Ectodermal cell (in vitro differentiated cells): Measurements from ENCODE around the gene ENTPD1.
A peak's percentile ranks its signal among the peaks of the same experiment; 100 is the strongest.
"Not testable (repeated sequence)": the region's sequence is repeated elsewhere in the genome, so short reads cannot be mapped to it uniquely, and the experiment has no call there.

Source experiments
- H3K27ac ChIP-seq: 2 replicates; pipeline ENCODE4 v1.7.0; 2013; ENCODE audit warnings: mild to moderate bottlenecking, low read depth, low read length; ENCODE audit not compliant: insufficient read depth, poor library complexity, severe bottlenecking
- H3K27me3 ChIP-seq: 2 replicates; pipeline ENCODE4 v1.7.0; 2013; ENCODE audit warnings: mild to moderate bottlenecking, low read length; ENCODE audit not compliant: insufficient read depth, control insufficient read depth, poor library complexity, severe bottlenecking
- H3K36me3 ChIP-seq: one replicate; pipeline ENCODE4 v1.7.0; 2013; ENCODE audit warnings: low read length; ENCODE audit not compliant: control insufficient read depth, insufficient read depth
- H3K4me1 ChIP-seq: one replicate; pipeline ENCODE4 v1.7.0; 2013; ENCODE audit warnings: low read length; ENCODE audit not compliant: control insufficient read depth, insufficient read depth
- H3K4me3 ChIP-seq: 2 replicates; pipeline ENCODE4 v1.7.0; 2013; ENCODE audit warnings: low read depth, low read length, control low read depth; ENCODE audit not compliant: insufficient read depth
- H3K9me3 ChIP-seq: 2 replicates; pipeline ENCODE4 v1.7.0; 2013; ENCODE audit warnings: mild to moderate bottlenecking, low read length, moderate library complexity; ENCODE audit not compliant: control insufficient read depth
- WGBS, 2 experiments: methylation state at CpG; one replicate each; pipeline ENCODE4 v1.1.7; 2013; ENCODE audit warnings: missing lambda C conversion rate in 2 of 2; 5-methylcytosine and 5-hydroxymethylcytosine counted together

ENTPD1 gene

GRCh38 chr10:95876756-95877155, 120.8 kb downstream of the ENTPD1 start:
- WGBS, 2 experiments: 94 to 100% methylated on average over 1 of the region's 1 CpG
- no peak overlapping the region for H3K27ac ChIP-seq
- peaks cover 11% of the 10 kb centered on the region for H3K36me3 ChIP-seq
- no peaks in the 10 kb centered on the region for H3K4me1 ChIP-seq
- no peak overlapping the region for H3K4me3 ChIP-seq
- H3K27me3 ChIP-seq: no peaks in the 10 kb centered on the region
- H3K9me3 ChIP-seq: no peaks in the 10 kb centered on the region

DNA sequence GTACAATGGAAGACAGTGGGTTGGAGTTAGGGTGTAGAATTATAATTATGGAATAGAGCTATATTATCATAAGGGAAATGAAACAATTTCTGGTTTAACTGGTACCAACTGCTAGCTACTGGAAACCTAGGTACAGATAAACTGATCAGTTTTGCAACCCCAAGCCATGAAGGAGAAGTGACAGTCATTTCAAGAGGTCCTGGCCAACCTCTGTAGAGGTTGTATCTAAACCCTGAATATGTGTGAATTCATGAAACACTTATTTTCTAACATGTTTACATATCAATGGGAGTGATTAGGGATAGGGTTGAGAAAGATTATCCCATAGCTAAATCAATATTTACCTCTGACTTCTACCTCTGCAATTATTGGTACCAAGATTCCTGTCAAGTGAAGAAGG, 121.9 kb downstream of the ENTPD1 start:
- H3K4me1 ChIP-seq: no peaks in the 10 kb centered on the region
- H3K27ac ChIP-seq: no peak overlapping the region
- no peaks in the 10 kb centered on the region for H3K27me3 ChIP-seq
- H3K4me3 ChIP-seq: no peak overlapping the region
- H3K36me3 ChIP-seq: peaks cover 11% of the 10 kb centered on the region
- H3K9me3 ChIP-seq: no peaks in the 10 kb centered on the region

DNA sequence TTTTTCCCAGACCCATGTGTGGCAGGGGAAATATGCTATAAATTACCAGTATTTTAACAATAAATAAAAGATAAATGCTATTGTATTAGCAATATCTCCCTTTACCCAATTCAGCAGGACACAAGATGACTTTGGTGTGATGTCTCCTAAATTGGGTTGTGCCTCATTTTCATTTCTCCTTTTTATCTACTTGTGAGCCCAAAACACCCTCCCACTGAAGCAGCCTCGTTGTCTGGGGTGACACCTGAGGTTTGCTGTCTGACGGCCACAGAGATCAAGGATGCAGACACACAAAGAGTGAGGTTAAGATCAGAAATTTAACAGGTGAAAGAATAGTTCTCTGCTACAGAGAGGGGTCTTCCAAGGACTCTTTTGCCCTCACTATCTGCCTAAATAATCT, 124.7 kb downstream of the ENTPD1 start:
- no peaks in the 10 kb centered on the region for H3K27me3 ChIP-seq
- WGBS, 2 experiments: 94 to 96% methylated on average over 2 of the region's 2 CpGs
- no peak overlapping the region for H3K27ac ChIP-seq
- no peak overlapping the region for H3K4me3 ChIP-seq
- H3K36me3 ChIP-seq: peaks cover 5% of the 10 kb centered on the region
- no peaks in the 10 kb centered on the region for H3K9me3 ChIP-seq
- H3K4me1 ChIP-seq: no peaks in the 10 kb centered on the region

DNA sequence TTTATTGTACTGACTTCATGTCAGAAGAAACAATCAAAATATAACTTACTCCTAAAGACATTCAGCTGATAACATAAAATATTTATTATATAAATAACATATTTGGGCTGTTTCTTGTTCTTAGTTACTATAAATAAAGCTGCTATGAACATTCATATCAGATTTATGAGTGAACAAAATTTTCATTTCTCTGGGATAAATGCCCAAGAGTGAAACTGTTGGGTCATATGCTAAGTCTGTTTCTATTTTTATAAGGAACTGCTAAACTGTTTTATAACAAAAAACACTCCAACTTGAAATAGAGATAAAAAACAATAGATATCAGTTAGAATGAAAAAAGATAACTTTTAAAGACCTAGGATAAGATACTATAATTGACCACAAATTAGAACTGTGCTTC, 125.4 kb downstream of the ENTPD1 start:
- no peaks in the 10 kb centered on the region for H3K27me3 ChIP-seq
- H3K36me3 ChIP-seq: peaks cover 1% of the 10 kb centered on the region
- H3K27ac ChIP-seq: no peak overlapping the region
- no peak overlapping the region for H3K4me3 ChIP-seq
- H3K4me1 ChIP-seq: no peaks in the 10 kb centered on the region
- no peaks in the 10 kb centered on the region for H3K9me3 ChIP-seq

DNA sequence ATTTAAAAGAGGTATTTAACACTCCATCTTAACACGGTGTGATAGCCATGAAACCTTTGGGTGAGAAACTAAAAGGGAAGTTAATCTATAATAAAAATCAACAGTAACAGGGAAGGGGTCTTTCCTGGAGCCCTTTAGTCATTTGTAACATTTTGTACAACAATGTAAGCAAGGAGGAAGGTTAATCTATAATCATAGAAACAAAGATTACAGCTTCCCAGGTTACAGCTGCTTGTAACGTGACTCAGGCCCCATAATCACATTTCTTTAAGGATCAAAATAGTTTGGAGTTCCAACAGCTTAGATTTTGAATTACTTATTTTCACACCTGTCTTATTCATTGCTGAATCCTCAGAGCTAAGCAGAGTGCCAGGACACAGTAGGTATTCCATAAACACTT, 133.9 kb downstream of the ENTPD1 start:
- Histone ChIP-seq H3K4me3 (no peak overlapping the region), H3K9me3 (no peaks in the 10 kb centered on the region), H3K27me3 (no peaks in the 10 kb centered on the region), H3K27ac (no peak overlapping the region), H3K4me1 (no peaks in the 10 kb centered on the region), H3K36me3 (peaks cover 2% of the 10 kb centered on the region)
- WGBS, 2 experiments: 90 to 94% methylated on average over 1 of the region's 2 CpGs

DNA sequence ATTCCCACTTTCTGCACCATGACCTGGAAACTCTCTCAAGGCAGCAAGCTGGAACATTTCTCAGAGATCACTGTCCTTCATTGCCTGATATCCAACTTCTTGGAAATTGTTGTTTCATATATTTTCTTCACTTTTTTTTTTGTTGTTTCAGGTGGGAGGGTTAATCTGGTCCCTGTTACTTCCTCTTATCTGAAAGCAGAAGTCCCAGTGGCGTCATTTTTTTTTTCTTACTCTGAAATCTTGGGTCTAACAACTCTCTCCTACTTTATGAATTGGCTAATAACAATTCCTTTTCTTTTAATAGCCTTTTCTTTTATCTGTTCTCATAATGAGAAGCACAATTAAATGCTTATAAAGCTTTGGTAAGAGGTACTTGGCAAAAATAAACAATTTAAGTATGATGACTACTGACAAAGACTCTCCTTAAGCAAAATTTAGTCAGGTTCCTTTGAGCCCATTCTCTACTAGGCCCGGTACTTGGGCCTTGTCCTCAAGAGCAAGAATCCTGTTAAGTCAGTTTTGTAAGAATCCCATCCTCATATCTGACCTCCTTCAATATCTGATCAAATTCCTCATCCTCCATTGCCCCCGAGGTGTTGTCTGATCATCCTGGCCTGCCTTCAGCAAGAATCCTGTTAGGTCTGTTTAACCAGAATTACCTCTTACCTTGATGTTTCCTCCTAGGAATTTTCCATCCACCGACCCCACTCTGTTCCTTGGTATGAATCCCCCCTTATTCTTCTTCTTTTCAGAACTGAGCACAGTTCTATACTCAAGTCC, 140.3 kb downstream of the ENTPD1 start:
- Histone ChIP-seq H3K4me1 (no peaks in the 10 kb centered on the region), H3K36me3 (peaks cover 5% of the 10 kb centered on the region), H3K27me3 (no peaks in the 10 kb centered on the region), H3K27ac (no peak overlapping the region), H3K9me3 (no peaks in the 10 kb centered on the region), H3K4me3 (no peak overlapping the region)
- 93 to 95% methylated on average over 4 of the region's 4 CpGs for WGBS, 2 experiments

DNA sequence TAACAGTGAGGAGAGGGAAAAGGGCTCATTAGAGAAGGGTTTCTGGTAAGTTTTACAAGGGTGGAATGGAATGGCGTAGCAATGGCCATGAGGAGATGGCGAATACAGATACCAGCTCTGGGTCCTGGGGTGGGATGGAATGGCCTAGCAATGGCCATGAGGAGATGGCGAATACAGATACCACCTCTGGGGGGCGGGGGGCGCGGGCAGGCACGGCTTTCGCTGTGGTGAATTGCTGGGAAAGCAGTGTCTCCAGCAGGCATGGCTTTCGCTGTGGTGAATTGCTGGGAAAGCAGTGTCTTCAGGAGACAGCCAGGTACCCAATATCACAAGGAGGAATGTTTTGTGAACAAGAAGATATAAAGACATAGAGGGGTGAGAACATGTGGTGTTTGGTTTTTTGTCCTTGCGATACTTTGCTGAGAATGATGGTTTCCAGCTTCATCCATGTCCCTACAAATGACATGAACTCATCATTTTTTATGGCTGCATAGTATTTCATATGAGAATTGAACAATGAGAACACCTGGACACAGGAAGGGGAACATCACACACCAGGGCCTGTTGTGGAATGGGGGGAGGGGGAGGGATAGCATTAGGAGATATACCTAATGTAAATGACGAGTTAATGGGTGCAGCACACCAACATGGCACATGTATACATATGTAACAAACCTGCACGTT, 150.1 kb downstream of the ENTPD1 start:
- H3K27ac ChIP-seq, H3K4me1 ChIP-seq, H3K9me3 ChIP-seq, H3K36me3 ChIP-seq, H3K4me3 ChIP-seq, H3K27me3 ChIP-seq: not testable (repeated sequence)
- WGBS, 2 experiments: 96 to 97% methylated on average over 10 of the region's 12 CpGs

DNA sequence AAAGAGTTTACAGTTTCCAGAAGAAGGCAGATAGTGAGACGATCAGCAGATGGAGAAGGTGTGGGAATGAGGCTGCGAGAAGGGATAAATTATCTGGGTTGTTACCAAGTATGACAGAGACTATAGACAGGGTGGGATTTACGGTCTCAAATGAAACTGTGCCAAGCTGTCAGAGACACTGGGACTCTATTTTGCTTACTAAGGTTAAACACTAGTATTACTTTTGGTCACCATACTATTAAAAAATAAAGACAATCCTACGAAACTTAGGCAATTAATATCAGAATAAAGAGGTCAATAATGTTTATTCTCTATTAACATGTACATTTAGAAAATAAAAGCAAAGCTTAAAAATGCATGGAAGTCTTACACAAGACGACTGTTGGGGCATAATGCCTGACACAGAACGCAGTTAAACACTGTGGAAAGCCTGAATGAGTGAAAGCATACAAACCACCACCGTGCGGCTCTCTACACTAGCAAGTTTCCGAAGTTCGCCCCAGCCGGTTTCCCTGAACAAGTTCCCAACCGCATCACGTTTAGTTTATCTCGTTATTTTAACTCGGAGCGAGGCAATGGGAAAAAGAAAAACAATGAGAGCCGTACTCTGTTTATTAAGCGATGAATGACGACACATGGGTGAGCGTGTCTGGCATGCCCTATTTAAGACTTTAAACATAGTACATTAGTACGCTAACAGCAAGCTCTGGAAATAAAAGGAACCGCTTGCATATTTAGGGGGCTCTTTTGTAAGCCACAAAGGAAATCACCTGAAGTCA, 150.9 kb downstream of the ENTPD1 start:
- H3K27ac ChIP-seq: no peak overlapping the region

DNA sequence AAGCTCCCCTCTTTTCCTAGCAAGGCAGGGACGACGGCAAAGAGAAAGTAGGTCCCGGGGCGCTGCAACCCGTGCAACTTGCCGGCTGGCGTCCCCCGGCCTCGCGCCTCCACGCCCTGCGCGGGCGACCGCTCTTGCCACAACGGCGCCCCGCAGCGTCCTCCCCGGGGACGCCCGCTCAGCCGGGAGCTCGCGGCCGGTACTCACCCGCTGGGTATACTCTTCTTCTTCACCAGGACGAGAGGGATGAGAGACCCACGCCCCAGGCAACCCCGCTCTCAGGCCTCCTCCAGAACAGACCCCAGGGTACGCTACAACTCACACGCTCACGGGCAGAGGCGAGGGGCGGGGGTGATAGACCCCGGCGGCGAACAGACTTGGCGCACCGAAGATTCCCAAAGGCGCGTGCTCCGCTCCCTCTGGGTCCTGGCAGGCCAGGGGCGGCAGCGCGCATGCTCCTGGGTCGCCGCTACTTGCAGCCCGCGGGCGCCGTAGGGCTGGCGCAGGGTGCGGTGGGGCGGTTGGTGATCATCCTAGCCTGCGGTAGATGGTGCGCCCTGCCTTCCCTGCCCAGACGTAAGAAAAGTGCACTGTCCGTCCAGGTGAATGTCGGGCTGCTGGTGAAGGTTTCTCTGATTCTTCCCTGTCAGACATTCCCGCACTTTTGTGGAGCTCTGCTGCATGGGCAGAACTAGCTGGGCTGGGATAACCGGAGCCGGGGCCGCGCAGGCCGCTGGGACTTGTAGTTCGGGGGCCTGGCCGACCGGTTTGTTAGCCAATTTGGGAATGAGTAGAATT, 151.7 kb downstream of the ENTPD1 start, which contains the start of gene CC2D2B:
CC2D2B (plus strand) TSS at position 520 of the 798 bp plus-strand sequence. CDS start 3,349 bp downstream, outside the sequence.
- H3K4me1 ChIP-seq: no peaks in the 10 kb centered on the region
- H3K4me3 ChIP-seq: peak within 1 kb of the TSS; percentile 79
- peaks cover 3% of the 10 kb centered on the region for H3K27me3 ChIP-seq
- no peaks in the 10 kb centered on the region for H3K36me3 ChIP-seq
- 0 to 1% methylated on average over 69 of the region's 69 CpGs for WGBS, 2 experiments
- H3K27ac ChIP-seq: peak within 1 kb of the TSS; percentile 59
- H3K9me3 ChIP-seq: no peaks in the 10 kb centered on the region

More for the DNA sequence above, 150.9 kb downstream of the ENTPD1 start:
- 16 to 17% methylated on average over 21 of the region's 22 CpGs for WGBS, 2 experiments
- Histone ChIP-seq H3K36me3 (no peaks in the 10 kb centered on the region), H3K9me3 (no peaks in the 10 kb centered on the region), H3K4me1 (no peaks in the 10 kb centered on the region), H3K27me3 (peaks cover 3% of the 10 kb centered on the region), H3K4me3 (peak overlapping the region; percentile 79)
